Type B pancreatic cell (in vitro differentiated cells): Measurements from ENCODE around the gene UTP14C. TPM values are rescaled to one million over a fixed set of nuclear protein-coding genes. Genes with fewer than 3 reads are reported as not detected.
"Not testable (repeated sequence)": the region's sequence is repeated elsewhere in the genome, so short reads cannot be mapped to it uniquely, and the experiment has no call there.

Experiments used
- DNase-seq: peaks from one replicate; pipeline ENCODE4 v3.0.0; 2021; ENCODE audit warnings: mixed read lengths; ENCODE audit not compliant: unreplicated experiment; ENCODE audit errors: extremely low spot score
- H3K27ac Mint-ChIP-seq: 2 replicates; pipeline ENCODE4 v1.8.0; 2021; ENCODE audit warnings: mild to moderate bottlenecking, mixed read lengths
- H3K27me3 Mint-ChIP-seq: 2 replicates; pipeline ENCODE4 v1.8.0; 2021; ENCODE audit warnings: mixed read lengths
- H3K36me3 Mint-ChIP-seq: 2 replicates; pipeline ENCODE4 v1.8.0; 2021; ENCODE audit warnings: mixed read lengths
- H3K4me1 Mint-ChIP-seq: one replicate; pipeline ENCODE4 v1.8.0; 2021; ENCODE audit warnings: mixed read lengths; ENCODE audit not compliant: unreplicated experiment
- H3K4me3 Mint-ChIP-seq: 2 replicates; pipeline ENCODE4 v1.8.0; 2021; ENCODE audit warnings: mild to moderate bottlenecking, mixed read lengths
- H3K9me3 Mint-ChIP-seq: 2 replicates; pipeline ENCODE4 v1.8.0; 2021; ENCODE audit warnings: mixed read lengths
- total RNA-seq: library from RNA; stranded (reverse); gene quantifications from 2 replicates; pipeline ENCODE4 v1.2.1, GENCODE V29; 2021; ENCODE audit warnings: low replicate concordance
- TF ChIP-seq, protein P1 (sequence below): fragments of 200-600 bp; sonication (generic); conservative IDR thresholded peaks from 2 replicates; pipeline ENCODE4 v1.5.0; 2021; ENCODE audit warnings: antibody characterized with exemption, mild to moderate bottlenecking

The UTP14C gene
- total RNA-seq, 1 donor from 2014 or later = 18.7 TPM

DNA sequence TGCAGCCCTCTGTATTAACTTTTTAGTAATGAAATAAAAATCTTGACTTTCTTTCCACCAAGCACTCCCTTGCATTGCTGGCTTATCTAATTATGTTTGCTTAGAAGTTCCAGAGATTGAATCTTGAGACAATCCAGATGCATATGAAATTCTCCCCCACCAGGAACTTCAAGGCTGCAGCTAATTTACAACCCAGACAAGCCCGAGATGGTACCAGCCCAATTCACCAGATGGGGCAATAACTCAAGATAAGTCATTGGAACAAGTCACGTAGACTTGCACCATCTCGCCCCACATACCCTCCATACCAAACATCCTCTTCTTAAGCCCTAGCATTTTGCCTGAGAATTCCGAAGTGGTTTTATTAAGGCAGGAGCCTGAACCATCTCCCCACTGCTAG, 29.0 kb downstream of the UTP14C start:
- Mint-ChIP-seq H3K27ac (no peak overlapping the region), H3K9me3 (no peaks in the 10 kb centered on the region), H3K4me3 (no peak overlapping the region), H3K27me3 (no peaks in the 10 kb centered on the region), H3K36me3 (no peaks in the 10 kb centered on the region), H3K4me1 (peaks cover 6% of the 10 kb centered on the region)
- DNase-seq = no peak
- TF ChIP-seq, protein P1, sequence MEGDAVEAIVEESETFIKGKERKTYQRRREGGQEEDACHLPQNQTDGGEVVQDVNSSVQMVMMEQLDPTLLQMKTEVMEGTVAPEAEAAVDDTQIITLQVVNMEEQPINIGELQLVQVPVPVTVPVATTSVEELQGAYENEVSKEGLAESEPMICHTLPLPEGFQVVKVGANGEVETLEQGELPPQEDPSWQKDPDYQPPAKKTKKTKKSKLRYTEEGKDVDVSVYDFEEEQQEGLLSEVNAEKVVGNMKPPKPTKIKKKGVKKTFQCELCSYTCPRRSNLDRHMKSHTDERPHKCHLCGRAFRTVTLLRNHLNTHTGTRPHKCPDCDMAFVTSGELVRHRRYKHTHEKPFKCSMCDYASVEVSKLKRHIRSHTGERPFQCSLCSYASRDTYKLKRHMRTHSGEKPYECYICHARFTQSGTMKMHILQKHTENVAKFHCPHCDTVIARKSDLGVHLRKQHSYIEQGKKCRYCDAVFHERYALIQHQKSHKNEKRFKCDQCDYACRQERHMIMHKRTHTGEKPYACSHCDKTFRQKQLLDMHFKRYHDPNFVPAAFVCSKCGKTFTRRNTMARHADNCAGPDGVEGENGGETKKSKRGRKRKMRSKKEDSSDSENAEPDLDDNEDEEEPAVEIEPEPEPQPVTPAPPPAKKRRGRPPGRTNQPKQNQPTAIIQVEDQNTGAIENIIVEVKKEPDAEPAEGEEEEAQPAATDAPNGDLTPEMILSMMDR = no peak

DNA sequence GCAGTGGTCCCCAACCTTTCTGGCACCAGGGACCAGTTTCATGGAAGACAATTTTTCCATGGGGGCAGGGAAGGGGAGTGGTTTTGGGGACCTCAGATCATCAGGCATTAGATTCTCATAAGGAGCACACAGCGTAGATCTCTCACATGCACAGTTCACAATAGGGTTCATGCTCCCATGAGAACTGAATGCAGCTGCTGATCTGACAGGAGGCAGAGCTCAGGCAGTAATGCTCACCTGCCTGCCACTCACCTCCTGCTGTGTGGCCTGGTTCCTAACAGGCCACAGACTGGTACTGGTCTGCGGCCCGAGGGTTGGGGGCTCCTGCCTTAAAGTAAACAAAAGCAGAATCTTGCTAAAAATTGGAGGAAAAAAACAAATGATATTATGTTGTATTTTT, 36.6 kb downstream of the UTP14C start:
- H3K27me3 Mint-ChIP-seq, H3K36me3 Mint-ChIP-seq, H3K4me1 Mint-ChIP-seq, H3K9me3 Mint-ChIP-seq, H3K27ac Mint-ChIP-seq, DNase-seq, H3K4me3 Mint-ChIP-seq: not testable (repeated sequence)

DNA sequence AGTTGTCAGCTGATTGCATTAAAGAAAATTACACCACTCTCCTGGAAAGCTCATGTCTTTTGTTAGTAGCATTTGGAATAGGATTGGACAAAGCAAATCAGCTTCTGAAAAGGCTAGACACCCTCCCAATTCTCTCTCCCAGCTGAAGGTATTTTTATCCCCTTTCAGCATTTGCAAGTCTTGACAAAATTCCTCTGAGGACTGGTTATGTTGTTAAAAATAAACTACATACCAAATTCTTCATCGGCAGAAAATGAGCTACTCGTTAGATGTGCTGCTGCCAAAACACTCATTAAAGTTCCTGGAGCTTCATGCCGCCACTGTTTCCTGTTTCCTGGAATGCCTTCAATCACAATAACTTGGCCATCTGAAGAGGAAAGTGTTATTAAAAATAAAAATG, 37.1 kb downstream of the UTP14C start:
- H3K36me3 Mint-ChIP-seq = no peaks in the 10 kb centered on the region
- no peak overlapping the region for H3K4me3 Mint-ChIP-seq
- H3K4me1 Mint-ChIP-seq = no peaks in the 10 kb centered on the region
- TF ChIP-seq, protein P1 = no peak
- DNase-seq = no peak
- no peaks in the 10 kb centered on the region for H3K27me3 Mint-ChIP-seq
- H3K27ac Mint-ChIP-seq = no peak overlapping the region
- no peaks in the 10 kb centered on the region for H3K9me3 Mint-ChIP-seq

DNA sequence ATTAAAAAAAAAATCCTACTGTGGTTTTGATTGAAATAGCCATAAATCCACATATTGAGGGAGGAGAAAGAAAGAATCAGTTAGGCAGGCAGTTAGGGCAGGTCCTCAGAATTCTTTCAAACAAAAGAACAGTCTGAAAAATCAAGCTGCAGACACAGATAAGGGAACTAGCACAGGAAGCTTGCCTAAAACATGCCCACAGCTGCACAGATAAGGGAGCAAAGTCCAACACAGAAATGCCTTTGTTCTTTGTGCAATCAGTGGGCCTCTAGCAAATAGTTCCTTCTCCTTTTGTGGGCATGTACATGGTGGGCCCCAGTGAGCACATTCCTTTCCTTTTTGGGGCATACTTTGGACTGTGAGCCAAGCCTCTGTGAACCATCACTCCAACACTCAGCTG, 42.7 kb downstream of the UTP14C start:
- DNase-seq = no peak
- Mint-ChIP-seq H3K4me3 (no peak overlapping the region), H3K27me3 (no peaks in the 10 kb centered on the region), H3K4me1 (no peaks in the 10 kb centered on the region), H3K9me3 (peaks cover 13% of the 10 kb centered on the region), H3K27ac (no peak overlapping the region), H3K36me3 (peaks cover 11% of the 10 kb centered on the region)
- TF ChIP-seq, protein P1 = no peak

DNA sequence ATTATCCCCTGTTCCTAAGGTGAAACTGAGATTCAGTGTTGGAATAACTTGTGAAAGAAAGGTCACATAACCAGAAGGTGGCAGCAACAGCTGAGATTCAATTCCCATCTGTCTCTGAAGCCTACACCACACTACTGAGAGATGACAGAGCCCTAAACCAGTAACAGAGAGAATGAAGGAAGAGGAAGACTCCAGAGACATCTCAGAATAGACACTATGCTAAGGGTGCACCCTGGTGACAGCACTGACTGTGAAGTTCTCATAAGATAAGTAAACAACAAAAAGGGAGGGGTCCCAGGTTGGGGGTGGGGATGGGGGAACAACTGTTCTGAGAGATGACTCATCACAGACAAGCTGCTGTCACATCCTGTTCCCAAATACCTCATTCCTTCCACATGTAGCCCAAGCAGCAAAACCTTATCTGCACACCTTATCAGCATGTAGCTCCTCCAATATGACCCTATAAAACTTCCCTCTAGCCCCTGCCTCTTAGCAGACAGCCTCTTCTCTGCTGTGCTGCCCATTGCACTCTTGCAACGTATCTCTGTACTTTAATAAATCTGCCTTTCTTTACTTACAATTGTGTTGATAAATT, 46.5 kb downstream of the UTP14C start:
- no peak for DNase-seq
- Mint-ChIP-seq H3K4me3 (no peak overlapping the region), H3K9me3 (peaks cover 13% of the 10 kb centered on the region), H3K36me3 (peaks cover 11% of the 10 kb centered on the region), H3K27me3 (no peaks in the 10 kb centered on the region), H3K4me1 (no peaks in the 10 kb centered on the region), H3K27ac (no peak overlapping the region)
- TF ChIP-seq, protein P1 = no peak

Other genes starting within 250 kb of the UTP14C start
- gene DHRS12, start 220.5 kb upstream of the UTP14C start, total RNA-seq = 10.1 and 11.3 TPM in 2 replicates
- 0.07 and 0.63 TPM in 2 replicates for gene TMEM272, start 179.5 kb upstream of the UTP14C start, total RNA-seq
- gene CCDC70, start 162.7 kb upstream of the UTP14C start, total RNA-seq = not detected in 2 replicates
- gene ATP7B, start 13.2 kb upstream of the UTP14C start, total RNA-seq = 24.0 and 27.7 TPM in 2 replicates
- 40.9 and 45.5 TPM in 2 replicates for gene ALG11, start 12.3 kb upstream of the UTP14C start, total RNA-seq
- 1.5 and 5.2 TPM in 2 replicates for gene NEK5, start 104.4 kb downstream of the UTP14C start, total RNA-seq
- gene NEK3, start 134.9 kb downstream of the UTP14C start, total RNA-seq = 14.7 and 28.3 TPM in 2 replicates